ENCODE measurements around the gene ATP6V0D1.

DNA sequence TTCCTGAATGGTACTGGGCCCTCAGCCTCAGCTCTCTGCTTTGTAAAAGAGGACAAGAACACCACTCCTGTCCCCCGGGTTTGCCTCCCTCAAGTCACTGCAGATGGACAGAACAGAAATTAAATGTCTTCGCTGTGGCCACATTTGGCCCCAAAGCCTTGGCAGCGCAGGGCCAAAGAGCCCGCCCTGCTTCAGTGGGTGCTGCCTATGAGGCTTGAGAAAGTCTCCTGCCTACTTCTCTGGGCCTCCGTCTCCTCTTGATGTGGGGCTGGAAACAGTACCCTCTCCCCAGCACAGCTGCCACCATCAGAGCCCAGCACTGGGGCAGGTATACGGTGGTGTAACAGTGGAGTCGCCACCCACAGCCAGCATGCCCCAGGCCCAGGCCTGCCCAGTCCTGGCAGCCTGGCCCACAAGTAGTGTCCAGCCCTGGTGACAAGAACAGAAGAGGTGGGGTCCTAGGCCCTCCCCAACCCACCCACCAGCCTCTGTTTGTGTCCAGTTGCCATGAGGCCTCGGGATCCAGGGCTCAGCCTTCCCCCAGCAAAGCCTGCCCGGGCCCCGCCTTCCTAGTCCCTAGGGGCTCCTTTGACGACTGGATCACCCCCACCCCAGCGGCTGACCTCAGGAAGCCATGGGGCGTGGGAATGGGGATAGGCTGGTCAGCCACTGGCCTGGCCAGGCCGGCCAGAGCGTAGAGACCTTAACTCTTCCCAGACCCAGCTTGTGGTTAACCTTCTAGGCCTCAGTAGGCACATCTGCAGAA is 83.7 kb downstream of the ATP6V0D1 start:
- TF ChIP-seq CTCF (IDR thresholded peaks at IDR 0.05; ENCODE audit: low read length) (no peak), EZH2 (IDR thresholded peaks at IDR 0.05; ENCODE audit: borderline replicate concordance, low read length) (no peak)
